ENCODE data around the gene SLC25A11.

SLC25A11 gene

GRCh38 chr17:4903051-4903818, 36.6 kb downstream of the SLC25A11 start, which contains the start of gene CHRNE:
Gene CHRNE (minus strand): TSS chr17:4903098. CDS start chr17:4903063, 35 bp downstream.
- TF ChIP-seq POLR2A (IDR thresholded peaks at IDR 0.05; ENCODE audit: low read depth, low read length), result no peak
- no peak for TF ChIP-seq POLR2AphosphoS5 (IDR thresholded peaks at IDR 0.05; ENCODE audit: low read depth, low read length)
- TF ChIP-seq TAF1 (IDR thresholded peaks at IDR 0.05; ENCODE audit: borderline replicate concordance, low read depth, low read length), result no peak
- FAIRE-seq (peak; percentile 95), DNase-seq (ENCODE audit: insufficient read length) (peak; percentile 41)

- FAIRE-seq, result no peak
- TF ChIP-seq TAF1 (IDR thresholded peaks at IDR 0.05; ENCODE audit: borderline replicate concordance, low read depth, low read length) (no peak), POLR2AphosphoS5 (IDR thresholded peaks at IDR 0.05; ENCODE audit: low read depth, low read length) (no peak), POLR2A (IDR thresholded peaks at IDR 0.05; ENCODE audit: low read depth, low read length) (no peak)
- no peak for DNase-seq (ENCODE audit: insufficient read length)
Measured at GRCh38 chr17:4902540-4902939, 37.3 kb downstream of the SLC25A11 start.

DNA sequence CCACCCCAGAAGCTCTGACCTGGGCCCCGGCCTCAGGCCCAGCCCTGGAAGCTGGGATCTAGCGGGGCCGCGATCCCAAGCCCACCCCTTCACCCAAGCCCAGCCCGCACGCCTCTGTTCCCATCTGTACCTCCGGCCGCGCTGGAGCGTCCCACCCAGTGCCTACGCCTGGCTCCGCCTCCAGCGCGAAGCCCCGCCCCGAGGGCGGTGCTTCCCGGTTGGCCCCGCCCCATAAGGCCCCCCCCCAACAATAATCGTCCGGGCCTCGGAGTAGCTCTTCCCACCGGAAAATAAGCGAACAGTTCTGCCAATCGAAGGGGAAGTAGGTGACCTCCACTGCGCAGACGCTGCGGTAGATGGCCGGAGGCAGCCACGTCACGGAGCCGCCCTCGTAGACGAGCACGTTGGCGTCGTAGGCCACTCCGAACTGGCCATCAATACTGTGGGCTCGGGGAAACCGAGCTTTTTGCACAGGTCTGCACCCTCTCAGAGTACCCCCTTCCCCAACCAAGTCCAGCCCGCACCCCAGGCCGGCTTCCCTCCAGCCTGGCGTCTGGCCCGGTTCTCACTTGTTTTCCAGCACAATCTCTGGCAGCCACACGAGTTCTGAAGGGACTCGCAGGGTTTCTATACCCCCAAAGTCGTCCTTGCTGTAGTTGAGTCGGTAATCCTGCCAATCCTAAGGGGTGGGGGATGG, 38.0 kb downstream of the SLC25A11 start:
- DNase-seq (ENCODE audit: insufficient read length), result peak; percentile 31
- FAIRE-seq, result peak; percentile 74
- TF ChIP-seq POLR2A (IDR thresholded peaks at IDR 0.05; ENCODE audit: low read depth, low read length), result no peak
- TF ChIP-seq POLR2AphosphoS5 (IDR thresholded peaks at IDR 0.05; ENCODE audit: low read depth, low read length), result no peak
- no peak for TF ChIP-seq TAF1 (IDR thresholded peaks at IDR 0.05; ENCODE audit: borderline replicate concordance, low read depth, low read length)

DNA sequence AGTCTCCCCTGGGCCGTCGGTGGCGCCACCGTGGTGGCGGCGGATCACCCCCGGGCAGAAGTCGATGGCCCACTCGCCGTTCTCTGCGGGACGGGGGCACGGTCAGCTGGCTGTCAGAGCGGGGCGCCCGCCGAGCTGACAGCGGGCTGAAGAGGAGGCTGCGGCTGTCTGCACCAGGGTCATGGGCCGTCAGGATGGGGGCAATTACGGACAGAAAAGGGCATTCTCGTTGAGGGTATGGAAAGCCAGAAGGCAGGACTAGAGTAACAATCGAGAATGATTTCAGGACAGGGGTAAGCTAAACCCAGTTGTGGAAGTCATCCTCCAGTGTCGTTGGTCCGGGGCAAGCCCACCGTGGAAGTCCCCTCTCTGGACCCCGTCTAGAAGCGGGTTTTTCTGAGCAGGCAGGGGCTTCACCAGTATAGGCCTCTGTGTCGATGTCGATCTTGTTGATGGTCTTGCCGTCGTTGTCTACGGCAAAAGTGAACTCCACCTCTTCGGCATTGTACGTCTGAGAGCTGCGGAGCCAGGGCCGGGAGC, 38.7 kb downstream of the SLC25A11 start:
- DNase-seq (ENCODE audit: insufficient read length) (no peak), FAIRE-seq (peak; percentile 17)
- TF ChIP-seq POLR2AphosphoS5 (IDR thresholded peaks at IDR 0.05; ENCODE audit: low read depth, low read length), result no peak
- TF ChIP-seq POLR2A (IDR thresholded peaks at IDR 0.05; ENCODE audit: low read depth, low read length), result no peak
- TF ChIP-seq TAF1 (IDR thresholded peaks at IDR 0.05; ENCODE audit: borderline replicate concordance, low read depth, low read length), result no peak

DNA sequence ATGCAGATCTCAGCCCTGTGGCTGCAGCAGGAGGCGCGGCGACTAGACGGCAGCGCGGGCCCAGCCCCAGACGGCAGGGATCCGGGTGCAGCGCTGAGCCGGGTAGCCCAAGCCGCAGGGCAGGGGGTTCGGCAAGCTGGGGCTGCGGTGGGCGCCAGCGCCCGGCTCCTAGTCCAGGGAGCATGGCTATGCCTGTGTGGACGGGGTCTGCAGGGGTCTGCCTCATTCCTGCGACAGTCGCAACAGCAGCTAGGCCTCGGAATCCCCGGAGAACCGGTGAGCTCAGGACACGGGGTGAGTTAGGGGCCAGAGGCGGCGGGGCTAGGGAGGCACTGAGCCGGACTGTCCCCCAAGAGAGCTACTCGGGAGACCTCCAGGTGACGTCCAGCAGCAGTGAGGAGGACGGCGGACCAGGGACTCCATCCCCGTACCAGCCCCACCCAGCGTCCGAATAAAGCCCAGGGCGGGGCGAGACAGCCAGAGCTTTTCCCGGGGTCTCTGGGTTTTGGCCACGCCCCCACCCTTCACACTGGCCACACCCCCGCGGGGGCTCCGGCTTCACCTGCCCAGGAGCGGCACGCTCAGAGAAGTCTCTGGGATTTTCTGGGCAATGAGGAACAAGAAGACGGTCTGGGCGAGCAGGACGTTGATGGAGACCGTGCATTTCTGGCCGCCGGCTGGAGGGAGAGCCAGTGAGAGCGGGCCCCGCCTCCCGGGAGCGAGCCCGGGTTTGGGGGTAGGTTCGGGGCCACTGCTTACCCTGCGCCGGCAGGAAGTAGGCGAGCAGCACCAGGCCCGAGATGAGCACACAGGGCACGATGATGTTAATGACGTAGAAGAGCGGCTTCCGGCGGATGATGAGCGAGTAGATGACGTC, 39.4 kb downstream of the SLC25A11 start:
- no peak for TF ChIP-seq POLR2AphosphoS5 (IDR thresholded peaks at IDR 0.05; ENCODE audit: low read depth, low read length)
- TF ChIP-seq TAF1 (IDR thresholded peaks at IDR 0.05; ENCODE audit: borderline replicate concordance, low read depth, low read length), result no peak
- no peak for TF ChIP-seq POLR2A (IDR thresholded peaks at IDR 0.05; ENCODE audit: low read depth, low read length)
- FAIRE-seq (peak; percentile 84), DNase-seq (ENCODE audit: insufficient read length) (peak; percentile 42)

DNA sequence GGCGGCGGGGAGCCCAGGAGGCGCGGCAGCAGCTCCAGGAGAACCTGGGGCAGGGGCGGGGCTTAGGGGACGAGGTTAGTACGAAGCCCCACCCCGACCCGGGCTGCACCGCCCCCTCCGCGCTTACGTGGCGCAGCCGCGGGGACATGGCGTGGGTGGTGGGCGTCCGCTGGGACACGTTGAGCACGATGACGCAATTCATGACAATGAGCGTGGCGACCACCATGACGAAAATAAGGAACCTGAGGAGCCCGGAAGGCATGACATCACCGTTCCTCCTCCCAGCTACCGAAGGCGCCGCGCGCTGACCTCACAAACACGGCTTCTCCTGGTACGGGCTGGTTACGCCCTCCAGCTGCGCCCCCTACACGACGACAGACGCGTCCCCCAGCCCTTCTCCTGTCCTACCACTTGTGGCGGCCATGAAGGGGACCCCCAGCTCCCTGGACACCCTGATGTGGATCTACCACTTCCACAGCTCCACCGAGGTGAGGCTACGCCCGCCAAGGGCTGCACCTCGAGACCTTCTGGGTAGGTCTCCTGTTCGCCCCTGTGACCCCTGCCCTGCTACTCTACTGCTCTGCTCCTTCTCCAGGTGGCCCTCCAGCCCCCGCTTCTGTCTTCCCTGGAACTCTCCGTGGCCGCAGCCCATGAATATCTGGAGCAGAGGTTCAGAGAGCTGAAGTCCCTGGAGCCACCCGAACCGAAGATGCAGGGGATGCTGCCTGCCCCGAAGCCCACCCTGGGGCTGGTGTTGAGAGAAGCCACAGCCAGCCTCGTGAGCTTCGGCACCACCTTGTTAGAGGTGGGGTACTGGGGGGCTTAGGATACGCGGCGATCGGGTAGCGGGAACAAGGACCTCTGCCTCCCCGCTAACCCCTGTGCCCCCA, 40.3 kb downstream of the SLC25A11 start, which contains the start of gene C17orf107:
C17orf107 (plus strand) TSS at position 196 of the 890 bp plus-strand sequence; CDS start at position 423, 227 bp downstream.
- DNase-seq (ENCODE audit: insufficient read length), result peak; percentile 82
- peak; percentile 88 for FAIRE-seq
- TF ChIP-seq TAF1 (IDR thresholded peaks at IDR 0.05; ENCODE audit: borderline replicate concordance, low read depth, low read length) (no peak), POLR2AphosphoS5 (IDR thresholded peaks at IDR 0.05; ENCODE audit: low read depth, low read length) (no peak), POLR2A (IDR thresholded peaks at IDR 0.05; ENCODE audit: low read depth, low read length) (no peak)

GRCh38 chr17:4898927-4899326, 40.9 kb downstream of the SLC25A11 start:
- peak; percentile 4 for DNase-seq (ENCODE audit: insufficient read length)
- no peak for FAIRE-seq
- TF ChIP-seq POLR2AphosphoS5 (IDR thresholded peaks at IDR 0.05; ENCODE audit: low read depth, low read length) (no peak), TAF1 (IDR thresholded peaks at IDR 0.05; ENCODE audit: borderline replicate concordance, low read depth, low read length) (no peak), POLR2A (IDR thresholded peaks at IDR 0.05; ENCODE audit: low read depth, low read length) (no peak)

- no peak for TF ChIP-seq TAF1 (IDR thresholded peaks at IDR 0.05; ENCODE audit: borderline replicate concordance, low read depth, low read length)
- TF ChIP-seq POLR2AphosphoS5 (IDR thresholded peaks at IDR 0.05; ENCODE audit: low read depth, low read length), result no peak
- TF ChIP-seq POLR2A (IDR thresholded peaks at IDR 0.05; ENCODE audit: low read depth, low read length), result no peak
- FAIRE-seq (no peak), DNase-seq (ENCODE audit: insufficient read length) (no peak)
Measured at GRCh38 chr17:4898351-4898750, 41.5 kb downstream of the SLC25A11 start.

- TF ChIP-seq TAF1 (IDR thresholded peaks at IDR 0.05; ENCODE audit: borderline replicate concordance, low read depth, low read length), result no peak
- TF ChIP-seq POLR2AphosphoS5 (IDR thresholded peaks at IDR 0.05; ENCODE audit: low read depth, low read length), result no peak
- no peak for TF ChIP-seq POLR2A (IDR thresholded peaks at IDR 0.05; ENCODE audit: low read depth, low read length)
- DNase-seq (ENCODE audit: insufficient read length) (no peak), FAIRE-seq (no peak)
Measured at GRCh38 chr17:4897785-4898184, 42.1 kb downstream of the SLC25A11 start.

DNA sequence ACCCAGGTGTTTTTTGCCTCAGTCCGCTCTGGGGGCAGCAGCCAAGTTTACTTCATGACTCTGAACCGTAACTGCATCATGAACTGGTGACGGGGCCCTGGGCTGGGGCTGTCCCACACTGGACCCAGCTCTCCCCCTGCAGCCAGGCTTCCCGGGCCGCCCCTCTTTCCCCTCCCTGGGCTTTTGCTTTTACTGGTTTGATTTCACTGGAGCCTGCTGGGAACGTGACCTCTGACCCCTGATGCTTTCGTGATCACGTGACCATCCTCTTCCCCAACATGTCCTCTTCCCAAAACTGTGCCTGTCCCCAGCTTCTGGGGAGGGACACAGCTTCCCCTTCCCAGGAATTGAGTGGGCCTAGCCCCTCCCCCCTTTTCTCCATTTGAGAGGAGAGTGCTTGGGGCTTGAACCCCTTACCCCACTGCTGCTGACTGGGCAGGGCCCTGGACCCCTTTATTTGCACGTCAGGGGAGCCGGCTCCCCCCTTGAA, 42.6 kb downstream of the SLC25A11 start:
- no peak for TF ChIP-seq POLR2A (IDR thresholded peaks at IDR 0.05; ENCODE audit: low read depth, low read length)
- TF ChIP-seq POLR2AphosphoS5 (IDR thresholded peaks at IDR 0.05; ENCODE audit: low read depth, low read length), result no peak
- TF ChIP-seq TAF1 (IDR thresholded peaks at IDR 0.05; ENCODE audit: borderline replicate concordance, low read depth, low read length), result no peak
- FAIRE-seq (no peak), DNase-seq (ENCODE audit: insufficient read length) (peak; percentile 9)

Measured in GM12892 (cell line).